ENCODE results near the gene CWC27.

- TF ChIP-seq ZBTB8A (tag by site-specific recombination; IDR thresholded peaks at IDR 0.05), result no peak
- TF ChIP-seq ZNF701 (tag by site-specific recombination; IDR thresholded peaks at IDR 0.05), result no peak
- no peak for TF ChIP-seq ZNF768 (tag by site-specific recombination; IDR thresholded peaks at IDR 0.05)
Measured at GRCh38 chr5:64759960-64760660, 8.6 kb upstream of the CWC27 start.
